ENCODE data around the gene FBXL7. TPM values are rescaled to one million over a fixed set of nuclear protein-coding genes. Genes with fewer than 3 reads are reported as not detected.

FBXL7 gene
- polyA plus RNA-seq, 3 donors = not detected

- H3K4me2 ChIP-seq (replicated peaks; ENCODE audit: extremely low read depth, low read length, poor library complexity, severe bottlenecking) = no peak overlapping the region
- H3K4me3 Mint-ChIP-seq = no peak overlapping the region
- H3K9me3 Mint-ChIP-seq = peaks cover 0 to 18% (median 3%) of the 10 kb centered on the region in 7 donors
- H3K27ac ChIP-seq (ENCODE audit: low read depth in 1 of 2, low read length in 2 of 2) = no peak overlapping the region
- DNase-seq = no peak
- no peaks in the 10 kb centered on the region for H3K79me2 ChIP-seq (ENCODE audit: insufficient read depth, low read length)
- 60% methylated on average over 1 of the region's 1 CpG for WGBS (ENCODE audit: insufficient coverage)
- no peak for TF ChIP-seq CTCF (IDR thresholded peaks at IDR 0.05)
- no peaks in the 10 kb centered on the region for H3K4me1 ChIP-seq (ENCODE audit: control insufficient read depth in 1 of 2, insufficient read depth in 2 of 2, low read length in 2 of 2)
- no peaks in the 10 kb centered on the region for H3K27me3 Mint-ChIP-seq (ENCODE audit: low read depth in 3 of 3)
- peaks cover 6 to 14% of the 10 kb centered on the region in 2 donors for H3K9me3 ChIP-seq (replicated peaks in 1 of 2; ENCODE audit: control insufficient read depth in 1 of 2, insufficient read depth in 1 of 2, low read length in 2 of 2)
- H3K9ac ChIP-seq (ENCODE audit: insufficient read depth, low read length, poor library complexity, severe bottlenecking) = no peak overlapping the region
- H3K4me1 Mint-ChIP-seq = no peaks in the 10 kb centered on the region
- no peaks in the 10 kb centered on the region for H4K20me1 ChIP-seq (ENCODE audit: insufficient read depth, low read length)
- H3K36me3 ChIP-seq (replicated peaks in 1 of 2; ENCODE audit: control insufficient read depth in 1 of 2, insufficient read depth in 2 of 2, low read length in 2 of 2) = no peaks in the 10 kb centered on the region
- intact Hi-C loops (cut with micrococcal nuclease) = no loop called here
- H3K27ac Mint-ChIP-seq = no peak overlapping the region
- H2AFZ ChIP-seq (ENCODE audit: insufficient read depth, low read depth, low read length, poor library complexity, severe bottlenecking) = no peak overlapping the region
- H3K27me3 ChIP-seq (ENCODE audit: control insufficient read depth in 2 of 2, insufficient read depth in 2 of 2, low read length in 2 of 2) = no peaks in the 10 kb centered on the region
- no peak overlapping the region for H3K4me3 ChIP-seq (replicated peaks in 1 of 3; ENCODE audit: low read depth in 2 of 3, low read length in 3 of 3)
- no peaks in the 10 kb centered on the region for H3K36me3 Mint-ChIP-seq
Measured at GRCh38 chr5:15612915-15613635, 113.1 kb downstream of the FBXL7 start.

- Mint-ChIP-seq H3K36me3 (no peaks in the 10 kb centered on the region), H3K27me3 (ENCODE audit: low read depth in 3 of 3) (no peaks in the 10 kb centered on the region), H3K4me1 (no peaks in the 10 kb centered on the region), H3K9me3 (peaks cover 0 to 20% (median 3%) of the 10 kb centered on the region in 7 donors), H3K27ac (no peak overlapping the region), H3K4me3 (no peak overlapping the region)
- H3K4me1 ChIP-seq (ENCODE audit: control insufficient read depth in 1 of 2, insufficient read depth in 2 of 2, low read length in 2 of 2) = no peaks in the 10 kb centered on the region
- TF ChIP-seq CTCF (IDR thresholded peaks at IDR 0.05) = no peak
- DNase-seq = no peak
- H2AFZ ChIP-seq (ENCODE audit: insufficient read depth, low read depth, low read length, poor library complexity, severe bottlenecking) = no peak overlapping the region
- H3K9ac ChIP-seq (ENCODE audit: insufficient read depth, low read length, poor library complexity, severe bottlenecking) = no peak overlapping the region
- no peak overlapping the region for H3K27ac ChIP-seq (ENCODE audit: low read depth in 1 of 2, low read length in 2 of 2)
- intact Hi-C loops (cut with micrococcal nuclease) = no loop called here
- peaks cover 6 to 16% of the 10 kb centered on the region in 2 donors for H3K9me3 ChIP-seq (replicated peaks in 1 of 2; ENCODE audit: control insufficient read depth in 1 of 2, insufficient read depth in 1 of 2, low read length in 2 of 2)
- H4K20me1 ChIP-seq (ENCODE audit: insufficient read depth, low read length) = no peaks in the 10 kb centered on the region
- no peaks in the 10 kb centered on the region for H3K36me3 ChIP-seq (replicated peaks in 1 of 2; ENCODE audit: control insufficient read depth in 1 of 2, insufficient read depth in 2 of 2, low read length in 2 of 2)
- no peak overlapping the region for H3K4me2 ChIP-seq (replicated peaks; ENCODE audit: extremely low read depth, low read length, poor library complexity, severe bottlenecking)
- H3K4me3 ChIP-seq (replicated peaks in 1 of 3; ENCODE audit: low read depth in 2 of 3, low read length in 3 of 3) = no peak overlapping the region
- H3K27me3 ChIP-seq (ENCODE audit: control insufficient read depth in 2 of 2, insufficient read depth in 2 of 2, low read length in 2 of 2) = no peaks in the 10 kb centered on the region
- WGBS (ENCODE audit: insufficient coverage) = 97% methylated on average over 3 of the region's 4 CpGs
- H3K79me2 ChIP-seq (ENCODE audit: insufficient read depth, low read length) = no peaks in the 10 kb centered on the region
Measured at GRCh38 chr5:15614679-15615078, 114.7 kb downstream of the FBXL7 start.

Measured in CD14-positive monocyte (primary cell).